Measurements from ENCODE around the gene DHX30.
"Not testable (repeated sequence)": the region's sequence is repeated elsewhere in the genome, so short reads cannot be mapped to it uniquely, and the experiment has no call there.

DHX30 gene

DNA sequence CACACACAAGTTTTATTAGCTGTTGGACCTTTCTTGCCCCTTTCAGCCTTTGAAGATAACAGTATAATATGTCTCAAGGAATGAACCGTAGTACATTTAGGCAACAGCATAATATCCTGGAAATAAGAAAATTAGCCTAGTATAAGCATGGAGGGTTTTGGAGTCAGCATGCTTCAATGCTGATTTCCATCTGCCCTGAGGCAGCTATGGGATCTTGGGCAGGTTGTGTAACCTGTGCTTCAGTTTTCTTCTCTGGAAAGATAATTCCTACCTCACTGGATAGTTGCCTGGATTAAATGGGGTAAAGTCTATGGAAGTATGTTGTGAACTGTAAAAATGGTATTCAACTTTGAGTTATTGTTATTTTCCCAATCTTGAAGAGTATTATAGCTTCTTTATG is 1.6 kb downstream of the DHX30 start:
- no peak for DNase-seq

DNA sequence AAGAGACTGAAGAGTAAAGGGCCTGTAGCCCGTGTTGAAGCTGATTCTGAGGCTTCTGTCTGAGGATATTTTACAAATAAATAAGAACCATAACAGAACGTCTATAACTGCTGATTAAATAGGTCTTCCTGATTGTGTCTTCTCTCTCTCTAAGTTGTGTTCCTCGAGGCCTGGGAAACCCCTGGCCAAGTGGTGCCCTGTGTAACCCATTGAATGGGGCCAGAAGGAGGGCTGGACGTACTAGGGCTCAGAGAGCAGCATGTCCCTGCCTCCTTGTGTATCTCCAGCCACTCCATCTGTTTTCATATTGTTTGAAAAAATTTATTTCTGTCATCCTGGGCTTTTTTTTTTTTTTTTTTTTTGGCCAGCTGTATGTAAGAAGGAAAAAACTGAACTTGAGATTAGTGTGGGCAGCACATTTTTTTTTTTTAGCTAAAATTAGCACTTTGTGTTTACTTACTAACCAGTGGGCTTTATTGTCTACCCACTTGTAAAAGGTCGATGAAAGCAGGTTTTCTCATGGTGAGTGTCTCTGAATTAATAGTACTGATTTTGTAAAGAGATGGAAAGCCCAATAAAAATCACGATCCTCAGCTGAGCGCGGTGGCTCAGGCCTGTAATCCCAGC is 10.7 kb downstream of the DHX30 start:
- no peak for DNase-seq

DNA sequence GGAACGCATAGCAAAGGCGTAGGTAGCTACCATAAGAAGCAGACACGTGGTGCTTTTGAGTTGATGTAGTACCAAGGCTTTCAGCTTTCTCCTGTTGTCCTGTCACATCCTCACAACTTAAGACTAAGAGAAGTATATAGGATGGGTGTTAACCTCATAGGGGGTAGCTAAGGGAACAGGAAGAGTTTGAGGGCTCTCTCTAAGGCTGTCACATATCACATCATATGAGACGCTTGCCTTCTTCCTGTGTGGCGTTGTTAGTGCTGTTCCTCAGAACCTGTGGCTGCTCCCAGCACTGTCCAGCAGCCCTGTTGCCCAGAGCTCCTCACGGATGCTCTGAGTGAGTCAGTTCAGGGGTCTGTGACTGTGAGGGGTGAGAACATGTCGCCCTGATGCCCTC is 14.7 kb downstream of the DHX30 start:
- DNase-seq: no peak

DNA sequence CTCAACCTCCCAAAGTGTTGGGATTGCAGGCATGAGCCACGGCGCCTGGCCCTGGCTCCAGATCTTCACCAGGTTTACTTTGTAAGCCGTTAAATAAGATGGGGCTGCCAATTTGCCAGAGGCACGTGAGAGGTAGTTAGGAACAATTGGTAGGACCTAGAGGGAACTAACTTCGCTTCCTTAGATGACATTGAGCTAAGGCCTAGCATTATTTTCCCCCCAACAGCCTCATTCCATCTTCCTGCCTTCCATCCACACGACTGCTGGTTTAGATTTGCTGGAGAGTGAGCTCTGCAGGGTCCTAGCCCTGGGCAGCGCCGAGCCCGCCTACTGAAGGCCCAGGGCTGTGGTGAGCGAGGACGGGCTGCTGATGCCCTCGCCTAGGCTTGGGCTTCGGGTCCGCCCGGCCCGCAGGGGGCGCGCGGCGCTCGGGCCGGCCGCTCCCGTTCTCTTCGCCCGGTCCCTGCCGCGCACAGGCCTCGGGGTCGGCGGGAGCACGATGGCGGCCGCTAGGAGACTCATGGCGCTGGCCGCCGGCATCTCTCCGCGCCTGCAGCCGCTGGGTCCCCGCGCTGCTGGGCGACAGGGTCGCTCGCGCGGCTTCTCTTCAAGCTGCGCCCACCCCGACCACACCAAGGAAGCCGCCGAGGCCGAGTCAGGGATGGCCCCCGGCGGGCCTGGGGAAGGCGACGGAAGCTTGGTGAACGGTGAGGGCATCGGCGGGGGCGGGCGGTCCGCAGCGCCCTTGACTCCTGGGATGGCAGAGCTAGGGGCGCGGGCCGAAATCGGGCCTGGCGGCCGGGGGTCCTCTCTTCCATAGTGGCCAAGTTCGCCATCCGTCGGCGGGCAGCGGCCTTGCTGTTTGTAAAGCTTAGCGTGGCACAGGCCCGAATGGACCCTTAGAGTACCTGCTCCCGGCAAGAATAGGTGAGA is 21.9 kb downstream of the DHX30 start:
- peak; percentile 71 for DNase-seq

DNA sequence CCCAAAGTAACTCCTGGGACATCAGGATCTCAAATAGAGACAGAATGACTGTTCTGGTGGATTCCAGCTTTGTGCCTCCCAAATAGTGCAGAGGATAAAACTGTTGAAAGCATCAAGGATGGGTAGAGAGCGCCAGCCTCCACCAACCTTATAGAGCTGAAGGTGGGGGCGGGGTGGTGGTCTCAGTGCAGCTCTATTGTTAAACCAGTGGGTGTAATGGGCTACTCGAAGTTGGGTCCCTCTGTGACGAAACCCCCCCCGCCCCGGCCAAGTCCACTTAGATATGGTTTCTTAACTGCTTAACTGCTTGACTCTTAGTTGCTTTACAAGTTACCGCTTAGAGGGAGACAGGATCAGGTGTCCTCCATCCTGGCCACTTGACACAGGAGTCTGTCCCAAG is 22.7 kb downstream of the DHX30 start:
- DNase-seq: no peak

DNA sequence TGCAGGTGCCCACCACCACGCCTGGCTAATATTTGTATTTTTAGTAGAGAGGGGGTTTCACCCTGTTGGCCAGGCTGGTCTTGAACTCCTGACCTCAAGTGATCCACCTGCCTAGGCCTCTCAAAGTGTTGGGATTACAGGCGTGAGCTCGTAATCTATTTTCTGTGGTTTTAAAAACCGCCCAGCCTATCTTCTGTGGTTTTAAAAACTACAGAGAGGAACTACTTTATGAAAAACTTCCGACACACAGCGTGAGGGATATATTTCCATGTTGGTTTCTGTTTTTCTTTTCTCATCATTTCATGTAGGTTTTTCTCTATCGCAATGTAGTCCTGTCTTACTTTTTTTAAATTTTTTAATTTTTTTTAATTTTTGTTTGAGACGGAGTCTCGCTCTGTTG is 26.5 kb downstream of the DHX30 start:
- DNase-seq: not testable (repeated sequence)

DNA sequence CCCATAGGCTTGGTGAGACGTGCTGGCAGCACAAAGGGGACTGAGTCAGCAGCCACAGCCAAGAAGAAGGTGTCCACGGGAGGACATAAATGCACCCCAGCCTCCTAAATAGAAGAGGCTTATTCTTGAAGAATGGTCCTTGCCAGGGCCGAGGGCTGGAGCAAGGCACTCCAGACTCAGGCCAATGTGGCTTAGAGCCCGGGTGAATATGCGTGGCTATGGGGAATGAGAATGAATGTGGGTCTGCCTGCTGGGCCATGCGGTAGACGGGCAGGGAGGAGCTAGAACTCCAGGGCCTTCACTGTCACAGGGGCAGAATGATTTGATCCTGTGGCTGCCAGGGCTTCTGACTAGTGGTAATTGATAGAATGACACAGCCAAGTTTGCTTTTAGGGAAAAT is 34.0 kb downstream of the DHX30 start:
- DNase-seq: no peak

DNA sequence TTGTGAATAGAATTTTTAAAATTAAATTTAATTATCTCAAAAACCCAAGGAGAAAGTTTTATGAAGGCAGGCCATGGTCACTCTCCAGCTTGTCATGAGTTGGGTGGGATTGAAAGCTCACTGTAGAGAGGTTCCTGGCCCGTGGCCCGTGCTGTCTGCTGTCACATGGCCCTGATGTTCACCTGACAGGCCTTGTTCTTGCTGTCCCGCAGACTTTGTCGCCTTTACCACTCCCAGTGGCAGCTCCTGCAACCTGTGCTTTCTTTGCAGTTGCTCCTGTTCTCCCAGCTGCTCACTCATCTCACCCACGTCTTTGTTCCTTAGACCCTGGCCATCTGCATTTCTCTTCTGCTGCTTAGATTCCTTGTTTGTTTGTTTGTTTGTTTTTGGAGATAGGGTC is 35.6 kb downstream of the DHX30 start:
- DNase-seq: no peak

DNA sequence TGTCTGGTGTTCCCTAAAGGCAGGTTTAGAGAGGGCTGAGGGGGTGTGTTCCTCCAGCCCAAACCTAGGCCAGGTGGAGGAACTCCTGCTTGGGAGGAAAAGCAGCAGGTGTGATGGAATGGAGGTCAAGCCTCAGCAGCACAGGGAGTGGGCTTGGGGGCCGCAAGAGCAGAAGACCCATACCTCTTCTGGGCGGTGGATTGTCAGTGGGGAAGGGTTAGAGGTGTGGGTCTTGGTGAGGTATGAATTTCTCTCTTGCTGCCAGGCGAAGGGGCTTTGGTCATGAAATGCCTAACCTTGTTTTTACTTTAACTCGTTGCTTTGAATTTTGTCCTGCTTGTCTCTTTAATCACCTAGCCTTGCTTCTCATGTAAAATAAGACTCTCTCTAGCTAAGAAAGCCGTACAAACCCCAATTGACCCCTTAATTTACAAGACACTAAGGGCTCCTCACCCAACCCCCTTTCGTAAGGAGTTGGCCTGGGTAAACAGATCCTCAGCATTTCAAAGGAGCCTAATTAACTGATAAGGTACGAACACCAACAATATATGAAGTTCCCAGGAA is 38.9 kb downstream of the DHX30 start:
- no peak for DNase-seq

DNA sequence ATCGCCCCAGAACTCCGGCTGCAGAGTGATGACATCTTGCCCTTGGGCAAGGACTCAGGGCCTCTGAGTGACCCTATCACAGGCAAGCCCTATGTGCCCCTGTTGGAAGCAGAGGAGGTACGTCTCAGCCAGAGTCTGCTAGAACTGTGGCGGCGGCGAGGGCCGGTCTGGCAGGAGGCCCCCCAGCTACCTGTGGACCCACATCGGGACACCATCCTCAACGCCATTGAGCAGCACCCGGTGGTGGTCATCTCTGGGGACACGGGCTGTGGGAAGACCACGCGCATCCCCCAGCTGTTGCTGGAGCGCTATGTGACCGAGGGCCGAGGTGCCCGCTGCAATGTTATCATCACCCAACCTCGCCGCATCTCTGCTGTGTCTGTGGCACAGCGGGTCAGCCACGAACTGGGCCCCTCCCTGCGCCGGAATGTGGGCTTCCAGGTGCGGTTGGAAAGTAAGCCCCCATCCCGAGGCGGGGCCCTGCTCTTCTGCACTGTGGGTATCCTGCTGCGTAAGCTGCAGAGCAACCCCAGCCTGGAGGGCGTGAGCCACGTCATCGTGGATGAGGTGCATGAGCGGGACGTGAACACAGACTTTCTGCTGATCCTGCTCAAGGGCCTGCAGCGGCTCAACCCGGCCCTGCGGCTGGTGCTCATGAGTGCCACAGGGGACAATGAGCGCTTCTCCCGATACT is 43.4 kb downstream of the DHX30 start:
- no peak for DNase-seq

DNA sequence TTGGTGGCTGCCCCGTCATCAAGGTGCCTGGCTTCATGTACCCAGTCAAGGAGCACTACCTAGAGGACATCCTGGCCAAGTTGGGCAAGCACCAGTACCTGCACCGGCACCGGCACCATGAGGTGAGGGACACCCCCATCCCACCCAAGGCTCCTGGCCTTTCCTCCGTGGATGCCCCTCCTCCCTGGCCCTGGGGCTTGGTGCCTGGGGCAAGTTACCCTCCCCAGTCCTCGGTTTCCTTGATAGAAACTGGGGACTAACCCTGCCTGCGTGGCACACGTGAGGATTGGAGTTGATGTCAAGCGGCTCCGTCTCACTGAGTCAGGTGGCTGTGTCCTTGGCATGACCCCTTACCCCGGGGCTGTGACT is 43.9 kb downstream of the DHX30 start:
- no peak for DNase-seq

DNA sequence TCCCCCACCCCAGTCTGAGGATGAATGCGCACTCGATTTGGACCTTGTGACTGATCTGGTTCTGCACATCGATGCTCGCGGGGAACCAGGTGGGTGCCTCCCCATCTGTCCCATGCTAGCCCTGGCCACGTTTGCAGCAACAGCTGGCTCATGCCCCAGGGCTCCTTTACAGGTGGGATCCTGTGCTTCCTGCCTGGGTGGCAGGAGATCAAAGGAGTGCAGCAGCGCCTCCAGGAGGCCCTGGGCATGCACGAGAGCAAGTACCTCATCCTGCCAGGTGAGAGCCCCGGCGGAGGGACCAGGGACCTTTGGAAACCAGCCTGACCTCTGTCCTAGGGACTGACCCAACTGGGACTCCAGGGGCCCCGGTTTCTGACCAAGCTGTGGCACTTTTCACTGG is 44.3 kb downstream of the DHX30 start:
- no peak for DNase-seq

DNA sequence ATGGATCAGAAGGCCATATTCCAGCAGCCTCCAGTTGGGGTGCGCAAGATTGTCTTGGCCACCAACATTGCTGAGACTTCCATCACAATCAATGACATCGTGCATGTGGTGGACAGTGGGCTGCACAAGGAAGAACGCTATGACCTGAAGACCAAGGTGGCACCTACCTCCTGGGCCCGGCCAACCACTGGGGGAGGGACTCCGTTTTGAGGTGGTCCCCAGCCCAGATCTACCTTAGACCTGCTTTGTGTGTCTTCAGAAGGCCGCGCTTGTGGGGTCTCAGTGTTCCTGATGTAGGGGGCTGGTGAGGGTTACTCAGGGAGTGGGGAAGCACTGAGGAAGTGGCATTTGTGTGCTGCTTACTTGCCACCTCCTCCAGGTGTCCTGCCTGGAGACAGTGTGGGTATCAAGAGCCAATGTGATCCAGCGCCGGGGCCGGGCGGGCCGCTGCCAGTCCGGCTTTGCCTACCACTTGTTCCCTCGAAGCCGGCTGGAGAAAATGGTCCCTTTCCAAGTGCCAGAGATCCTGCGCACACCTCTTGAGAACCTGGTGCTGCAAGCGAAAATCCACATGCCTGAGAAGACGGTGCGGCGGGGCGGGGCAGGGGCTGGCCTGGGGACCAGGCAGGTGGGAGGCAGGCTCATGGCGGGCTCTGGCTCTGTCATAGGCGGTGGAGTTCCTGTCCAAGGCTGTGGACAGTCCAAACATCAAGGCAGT is 45.0 kb downstream of the DHX30 start:
- DNase-seq: no peak

DNA sequence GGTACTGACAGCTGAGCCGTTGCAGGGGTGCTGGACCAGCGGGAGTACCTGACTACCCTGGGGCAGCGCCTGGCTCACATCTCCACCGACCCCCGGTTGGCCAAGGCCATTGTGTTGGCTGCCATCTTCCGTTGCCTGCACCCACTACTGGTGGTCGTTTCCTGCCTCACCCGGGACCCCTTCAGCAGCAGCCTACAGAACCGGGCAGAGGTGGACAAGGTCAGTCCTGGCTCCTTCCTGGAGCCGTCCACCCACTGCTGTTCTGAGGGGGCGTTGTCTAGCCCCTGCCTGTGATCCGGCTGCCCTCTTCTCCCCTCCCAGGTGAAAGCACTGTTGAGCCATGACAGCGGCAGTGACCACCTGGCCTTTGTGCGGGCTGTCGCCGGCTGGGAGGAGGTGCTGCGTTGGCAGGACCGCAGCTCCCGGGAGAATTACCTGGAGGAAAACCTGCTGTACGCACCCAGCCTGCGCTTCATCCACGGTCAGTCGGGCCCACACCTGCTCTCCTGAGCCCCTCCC is 45.7 kb downstream of the DHX30 start:
- DNase-seq: no peak

DNA sequence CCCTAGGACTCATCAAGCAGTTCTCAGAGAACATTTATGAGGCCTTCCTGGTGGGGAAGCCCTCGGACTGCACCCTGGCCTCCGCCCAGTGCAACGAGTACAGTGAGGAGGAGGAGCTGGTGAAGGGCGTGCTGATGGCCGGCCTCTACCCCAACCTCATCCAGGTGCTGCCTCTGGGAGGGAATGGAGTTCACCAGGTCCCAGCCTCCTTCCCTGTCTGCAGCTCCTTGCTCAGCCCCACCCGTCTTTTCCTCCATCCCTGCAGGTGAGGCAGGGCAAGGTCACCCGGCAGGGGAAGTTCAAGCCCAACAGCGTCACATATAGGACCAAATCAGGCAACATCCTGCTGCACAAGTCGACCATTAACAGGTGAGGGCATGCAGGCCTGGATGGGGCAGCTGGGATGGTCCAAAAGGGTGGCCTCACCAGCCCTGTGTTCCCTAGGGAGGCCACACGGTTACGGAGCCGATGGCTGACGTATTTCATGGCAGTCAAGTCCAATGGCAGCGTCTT is 46.3 kb downstream of the DHX30 start:
- DNase-seq: no peak

DNA sequence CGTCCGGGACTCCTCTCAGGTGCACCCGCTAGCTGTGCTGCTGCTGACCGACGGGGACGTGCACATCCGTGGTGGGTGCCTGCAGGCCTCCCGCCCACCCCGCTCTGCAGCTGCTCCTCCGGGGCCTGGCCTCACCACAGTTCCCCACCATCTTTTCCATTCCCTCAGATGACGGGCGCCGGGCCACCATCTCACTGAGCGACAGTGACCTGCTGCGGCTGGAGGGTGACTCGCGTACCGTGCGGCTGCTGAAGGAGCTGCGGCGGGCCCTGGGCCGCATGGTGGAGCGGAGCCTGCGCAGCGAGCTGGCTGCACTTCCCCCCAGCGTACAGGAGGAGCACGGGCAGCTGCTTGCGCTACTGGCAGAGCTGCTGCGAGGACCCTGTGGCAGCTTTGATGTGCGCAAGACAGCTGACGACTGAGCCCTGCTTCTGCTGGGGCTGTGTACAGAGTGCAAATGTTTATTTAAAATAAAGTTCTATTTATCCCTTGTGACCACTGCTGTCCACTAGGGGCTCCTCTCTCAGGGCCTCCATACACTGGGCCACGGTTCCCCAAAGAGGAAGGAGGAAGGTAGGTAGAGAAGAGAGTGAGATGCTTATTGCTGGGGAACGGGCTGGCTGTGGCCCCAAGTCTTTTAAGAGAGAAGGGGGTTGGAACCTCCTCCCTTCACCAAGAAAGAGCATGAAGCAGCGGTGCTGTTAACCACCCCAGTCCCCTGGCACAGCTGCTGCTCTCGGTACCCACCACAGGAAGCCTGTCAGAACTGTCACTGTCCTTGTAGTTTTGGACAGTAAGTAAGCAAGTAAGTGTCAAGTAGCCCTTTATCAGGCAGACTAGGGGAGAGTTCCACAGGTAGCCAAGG is 47.0 kb downstream of the DHX30 start:
- no peak for DNase-seq

DNA sequence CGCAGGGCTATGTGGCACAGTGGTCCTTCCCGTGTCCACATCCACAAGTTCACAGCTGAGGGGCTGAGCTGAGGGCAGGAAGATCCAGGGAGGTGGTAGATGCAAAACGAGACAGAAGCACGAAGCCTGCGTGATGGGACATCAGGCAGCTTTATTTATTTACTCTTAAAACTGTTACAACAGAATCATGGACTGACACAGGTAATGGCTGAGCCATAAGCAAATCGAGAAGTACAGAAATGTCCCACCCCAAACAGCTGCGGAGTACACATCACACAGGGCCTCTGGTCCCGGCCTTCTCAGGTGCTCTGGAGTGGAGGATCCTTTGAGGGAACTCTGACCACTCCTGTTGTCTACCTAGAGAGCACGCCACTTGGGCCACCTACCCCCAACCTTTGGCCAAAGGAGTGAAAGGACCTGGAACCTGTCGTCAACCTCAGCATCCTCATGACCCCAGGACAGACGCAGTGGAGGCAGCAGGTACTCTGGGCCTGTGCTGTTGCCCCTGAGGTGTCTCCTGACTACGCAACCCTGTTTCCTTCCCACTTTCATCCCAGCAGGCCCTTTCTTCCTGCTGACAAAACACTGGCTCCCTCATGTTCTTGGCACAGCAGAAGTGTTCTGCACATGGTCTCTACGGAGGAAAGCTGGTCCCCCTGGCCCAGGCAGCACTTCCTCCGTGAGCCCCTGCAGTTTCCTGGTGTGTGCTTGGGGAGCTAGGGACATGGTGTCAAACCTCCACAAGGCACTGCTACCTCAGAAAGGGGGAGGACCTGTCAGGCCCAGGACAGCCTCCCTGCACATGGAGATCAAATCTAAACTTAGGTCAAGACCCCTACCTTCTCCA is 47.8 kb downstream of the DHX30 start:
- no peak for DNase-seq

DNA sequence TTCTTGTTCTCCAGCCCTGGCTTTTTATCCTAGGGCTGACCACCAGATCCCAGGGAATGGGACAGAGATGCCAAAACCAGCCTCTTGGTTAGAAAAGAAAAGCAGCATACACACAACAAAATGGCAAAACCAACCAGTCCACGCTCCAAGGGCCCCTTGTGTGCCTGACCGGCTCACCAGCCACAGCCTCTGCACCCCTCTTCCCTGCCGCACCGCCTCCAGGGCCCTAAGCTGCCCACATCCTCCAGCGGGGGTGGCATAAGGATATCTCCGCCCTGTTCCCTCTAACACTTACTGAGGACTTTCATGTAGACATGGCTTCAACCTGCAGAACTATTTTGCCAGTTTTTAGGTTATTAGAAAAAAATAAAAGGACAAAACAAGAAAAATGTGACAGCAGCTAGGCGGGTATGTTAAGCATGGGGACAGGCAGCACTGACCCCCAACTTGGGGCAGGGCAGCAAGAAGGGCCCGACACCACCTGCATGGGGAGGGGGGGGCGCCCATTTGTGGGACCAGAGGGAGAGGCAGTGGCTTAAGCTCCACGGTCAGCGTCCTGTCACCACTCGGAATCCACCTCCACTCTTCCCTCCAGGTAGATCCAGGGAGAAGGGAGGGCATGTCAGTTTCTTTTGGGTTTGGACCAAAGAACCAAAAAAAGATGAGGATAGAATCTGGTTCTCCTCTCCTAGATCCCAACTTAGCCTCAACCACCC is 49.1 kb downstream of the DHX30 start:
- no peak for DNase-seq

All from activated effector memory CD4-positive, alpha-beta T cell treated with Interleukin-2 at 50 U/mL for 16 hours (primary cell).